ENCODE data around the gene KCNQ1OT1.

- TF ChIP-seq CTCF (IDR thresholded peaks at IDR 0.05 in 4 of 5, conservative IDR thresholded peaks at IDR 0.05 in 1 of 5) (no peak), POLR2A (IDR thresholded peaks at IDR 0.05) (no peak)
Observed at GRCh38 chr11:2738551-2739431, 39.0 kb upstream of the KCNQ1OT1 start.

Data from gastrocnemius medialis (tissue), 4 donors.